GM12878 (cell line): Measurements from ENCODE around the gene UBTF. TPM values are rescaled to one million over a fixed set of nuclear protein-coding genes. Genes with fewer than 3 reads are reported as not detected.

Experiments used
- ATAC-seq: fragments of 200-7000 bp; cut with Tn5 transposase; 3 replicates; pipeline ENCODE4 v1.9.1; 2020; ENCODE audit warnings: mild to moderate bottlenecking, moderate library complexity
- BruUV-seq: library from RNA; stranded (reverse); fragments of 400-500 nt; replicated peaks from 2 replicates; lab custom pipeline; 2021; lab: Mats Ljungman, UMichigan
- CTCF ChIA-PET: fragments of 300-600 bp; sonication (Branson Sonifier 250); formaldehyde crosslinking; extraction: SDS; loops from one replicate; lab custom pipeline; 2021; ENCODE audit warnings: inconsistent platforms; lab: Yijun Ruan, JAX
- POLR2A ChIA-PET: fragments of 350-600 bp; formaldehyde crosslinking; extraction: SDS; loops from one replicate; lab custom pipeline; 2021; ENCODE audit warnings: inconsistent platforms; lab: Charles Lee
- RAD21 ChIA-PET: fragments of 300-600 bp; sonication (Branson Sonifier 250); formaldehyde crosslinking; loops from one replicate; lab custom pipeline; 2023; ENCODE audit warnings: antibody characterized with exemption; ENCODE audit not compliant: unreplicated experiment; lab: Charles Lee
- SMC1A ChIA-PET: fragments of 300-600 bp; sonication (Branson Sonifier 250); formaldehyde crosslinking; loops from one replicate; lab custom pipeline; 2023; ENCODE audit not compliant: unreplicated experiment, uncharacterized antibody; lab: Charles Lee
- DNase-seq: peaks from one replicate; pipeline ENCODE4 v3.0.0-alpha.2; 2011; ENCODE audit warnings: low read depth, low spot score
- FAIRE-seq: peaks from 3 replicates; lab custom pipeline; 2011; peaks lifted over from hg19 to GRCh38; lab: Jason Lieb, UNC
- H2AFZ ChIP-seq: 2 replicates; pipeline ENCODE4 v1.6.0; 2011; ENCODE audit warnings: low read depth, low read length, control low read depth; ENCODE audit not compliant: control insufficient read depth
- H3K27ac ChIP-seq: 2 replicates; pipeline ENCODE4 v1.5.1; 2011; ENCODE audit warnings: control low read depth; ENCODE audit not compliant: control insufficient read depth, insufficient read depth
- H3K27me3 ChIP-seq, 2 experiments: replicated peaks in 1 of 2; 2 replicates each; pipeline versions ENCODE4 v1.6.0 to v1.6.1; 2011; ENCODE audit warnings: low read length in 1 of 2; ENCODE audit not compliant: control insufficient read depth in 2 of 2, insufficient read depth in 2 of 2
- H3K36me3 ChIP-seq, 2 experiments: 2 replicates each; pipeline ENCODE4 v1.5.1; 2011; ENCODE audit warnings: low read length in 1 of 2; ENCODE audit not compliant: control insufficient read depth in 2 of 2, insufficient read depth in 2 of 2
- H3K4me1 ChIP-seq: 2 replicates; pipeline ENCODE4 v1.6.1; 2011; ENCODE audit warnings: mild to moderate bottlenecking, low read length, moderate library complexity, mixed read lengths; ENCODE audit not compliant: control insufficient read depth, insufficient read depth
- H3K4me2 ChIP-seq: 2 replicates; pipeline ENCODE4 v1.6.0; 2011; ENCODE audit warnings: control low read depth; ENCODE audit not compliant: control insufficient read depth, insufficient read depth
- H3K4me3 ChIP-seq: fragments of 200-600 bp; sonication (generic); 2 replicates; pipeline ENCODE4 v1.5.1; 2016
- H3K79me2 ChIP-seq: 2 replicates; pipeline ENCODE4 v1.6.0; 2011; ENCODE audit warnings: low read length; ENCODE audit not compliant: control insufficient read depth, insufficient read depth
- H3K9ac ChIP-seq: 2 replicates; pipeline ENCODE4 v1.8.0; 2011; ENCODE audit warnings: low read length, control low read depth, mixed read lengths; ENCODE audit not compliant: control insufficient read depth, insufficient read depth
- H3K9me3 ChIP-seq: replicated peaks from 3 replicates; pipeline ENCODE4 v1.5.1; 2011; ENCODE audit warnings: mild to moderate bottlenecking, low read length; ENCODE audit not compliant: control insufficient read depth, insufficient read depth
- H4K20me1 ChIP-seq: 2 replicates; pipeline ENCODE4 v1.6.0; 2011; ENCODE audit not compliant: control insufficient read depth, insufficient read depth
- ATF2 ChIP-seq: IDR thresholded peaks from 2 replicates; pipeline ENCODE4 v1.6.1; 2012; ENCODE audit warnings: low read length, inconsistent platforms
- BHLHE40 ChIP-seq, 2 experiments: fragments of 450-650 bp in 1 of 2; IDR thresholded peaks; 2 replicates each; pipeline ENCODE4 v1.6.1; 2011 to 2017; ENCODE audit warnings: low read depth in 2 of 2, borderline replicate concordance in 1 of 2, improper control_type of control experiment in 1 of 2, low read length in 1 of 2, mild to moderate bottlenecking in 1 of 2
- BRCA1 ChIP-seq: IDR thresholded peaks from 2 replicates; pipeline ENCODE4 v1.6.1; 2011; ENCODE audit warnings: low read depth, low read length, improper control_type of control experiment
- GABPA ChIP-seq: IDR thresholded peaks from 2 replicates; pipeline ENCODE4 v1.6.1; 2014; ENCODE audit warnings: antibody characterized with exemption, low read depth, mild to moderate bottlenecking, inconsistent platforms
- KDM1A ChIP-seq: fragments of 200-600 bp; sonication (generic); IDR thresholded peaks from 2 replicates; pipeline ENCODE4 v1.6.1; 2016; ENCODE audit warnings: borderline replicate concordance
- MTA3 ChIP-seq: IDR thresholded peaks from 2 replicates; pipeline ENCODE4 v1.6.1; 2012; ENCODE audit warnings: low read length, inconsistent platforms, borderline replicate concordance
- NFXL1 ChIP-seq: fragments of 450-650 bp; IDR thresholded peaks from 2 replicates; pipeline ENCODE4 v1.6.1; 2017; ENCODE audit warnings: antibody characterized with exemption, mild to moderate bottlenecking, borderline replicate concordance
- NFYB ChIP-seq: IDR thresholded peaks from 2 replicates; pipeline ENCODE4 v1.6.1; 2011; ENCODE audit warnings: low read depth, mild to moderate bottlenecking, low read length, improper control_type of control experiment, moderate library complexity; ENCODE audit not compliant: insufficient read depth
- NR2C2 ChIP-seq: IDR thresholded peaks from 2 replicates; pipeline ENCODE4 v1.6.1; 2011; ENCODE audit warnings: borderline replicate concordance, low read depth; ENCODE audit not compliant: control insufficient read depth, insufficient read length
- POLR2A ChIP-seq: IDR thresholded peaks from 2 replicates; pipeline ENCODE4 v1.6.1; 2011; ENCODE audit warnings: low read depth, mild to moderate bottlenecking, low read length
- SPI1 ChIP-seq: IDR thresholded peaks from 2 replicates; pipeline ENCODE4 v1.6.1; 2011; ENCODE audit warnings: low read depth, mild to moderate bottlenecking, low read length, moderate library complexity, borderline replicate concordance; ENCODE audit not compliant: insufficient read depth
- SREBF1 ChIP-seq: IDR thresholded peaks from 2 replicates; pipeline ENCODE4 v1.6.1; 2012; ENCODE audit warnings: mild to moderate bottlenecking, low read length
- SUZ12 ChIP-seq: fragments of 200-600 bp; sonication (generic); IDR thresholded peaks from one replicate; pipeline ENCODE4 v1.6.1; 2018; ENCODE audit warnings: antibody characterized with exemption, mild to moderate bottlenecking; ENCODE audit not compliant: unreplicated experiment
- ZZZ3 ChIP-seq: IDR thresholded peaks from 2 replicates; pipeline ENCODE4 v1.6.1; 2011; ENCODE audit warnings: low read depth; ENCODE audit not compliant: control insufficient read depth, insufficient read length
- WGBS: methylation state at CpG from one replicate; pipeline ENCODE4 v1.1.6; 2016; ENCODE audit warnings: low lambda C conversion rate; ENCODE audit not compliant: insufficient replicate concordance, insufficient coverage; ENCODE audit errors: missing lambda C conversion rate; 5-methylcytosine and 5-hydroxymethylcytosine counted together
- in situ Hi-C: fragments of 300-500 bp; cut with MboI; formaldehyde crosslinking; loops from 9 replicates; pipeline ENCODE4 v1.14.3; 2018; ENCODE audit warnings: mixed read lengths
- intact Hi-C: fragments of 100-400 bp; cut with micrococcal nuclease; formaldehyde crosslinking; loops from one replicate; pipeline ENCODE4 v1.14.2; 2022; ENCODE audit not compliant: unreplicated experiment
- polyA plus RNA-seq, 11 experiments: library from polyadenylated mRNA; depleted of rRNA in 4 of 11; unstranded in 6 of 11; stranded (reverse) in 5 of 11; fragments of >200 nt; fragmentation: Nextera tagmentation in 4 of 11; fragmentation: Illumina TruSeq in 1 of 11; extraction: Ambion mirVana in 4 of 11; extraction: Trizol in 1 of 11; gene quantifications; 1 replicate in 1 of 11; 2 replicates in 10 of 11; pipeline versions ENCODE4 v1.2.1 to v1.2.3, GENCODE V29; 2011 to 2016; ENCODE audit warnings: inconsistent platforms in 2 of 11, missing spikeins in 2 of 11, low read depth in 1 of 11
- total RNA-seq, 4 experiments: library from RNA; depleted of rRNA in 3 of 4; stranded (reverse); fragments of >200 nt in 3 of 4; fragmentation: Illumina TruSeq in 1 of 4; extraction: Trizol in 1 of 4; gene quantifications; 2 replicates each; pipeline versions ENCODE4 v1.2.1 to v1.2.3, GENCODE V29; 2013 to 2021
- TF ChIP-seq, protein P1 (sequence below): fragments of 450-650 bp; IDR thresholded peaks from 2 replicates; pipeline ENCODE4 v1.6.1; 2016; ENCODE audit warnings: mild to moderate bottlenecking, moderate library complexity, borderline replicate concordance
- TF ChIP-seq, protein P2 (sequence below): fragments of 450-650 bp; IDR thresholded peaks from 2 replicates; pipeline ENCODE4 v1.6.1; 2017; ENCODE audit warnings: borderline replicate concordance
- TF ChIP-seq, protein P3 (sequence below): IDR thresholded peaks from 2 replicates; pipeline ENCODE4 v1.6.1; 2012; ENCODE audit warnings: low read depth, low read length, improper control_type of control experiment

Gene UBTF
- total and polyA plus RNA-seq, 10 of the 15 experiments (the other 5 are each of a cell fraction or from before 2014, with no cell fraction given) = 2.2 to 124 (median 79.6) TPM

DNA sequence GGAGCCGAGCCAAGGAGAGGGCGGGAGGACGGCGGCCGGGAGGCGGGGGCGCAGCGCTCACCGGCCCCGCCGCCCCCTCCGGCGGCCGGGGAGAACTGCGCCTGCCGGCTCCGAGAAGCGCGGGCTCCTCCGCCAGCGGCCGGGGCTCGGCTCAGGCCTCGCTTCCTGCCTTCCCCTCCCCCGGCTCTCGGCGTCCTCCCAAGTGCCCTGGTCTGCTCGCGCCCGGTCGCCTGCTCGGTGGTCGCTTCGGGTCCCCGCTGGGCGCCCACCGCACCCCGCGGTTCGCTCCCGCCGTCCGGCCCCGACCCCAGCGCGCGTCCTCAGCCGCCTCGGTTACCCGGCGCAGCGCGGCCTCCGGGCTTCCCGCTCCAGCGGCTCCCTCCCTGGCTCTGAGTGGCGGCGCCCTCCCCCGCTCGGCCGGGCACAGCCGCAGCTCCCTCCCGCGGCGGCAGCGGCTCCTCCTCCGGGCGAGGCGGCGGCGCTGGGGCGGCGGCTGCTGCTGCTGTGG, 313 bp downstream of the UBTF start:
- BruUV-seq = no TSS peak
- Histone ChIP-seq H2AFZ (no peak overlapping the region), H4K20me1 (no peaks in the 10 kb centered on the region), H3K79me2 (peaks cover 71% of the 10 kb centered on the region), H3K9ac (peak overlapping the region; percentile 74), H3K4me3 (peak overlapping the region; percentile 85), H3K4me1 (peaks cover 20% of the 10 kb centered on the region), H3K36me3 (peaks cover 21 to 22% of the 10 kb centered on the region in 2 experiments), H3K4me2 (no peak overlapping the region), H3K27me3 (no peaks in the 10 kb centered on the region), H3K9me3 (no peaks in the 10 kb centered on the region), H3K27ac (peak overlapping the region; percentile 91)
- intact Hi-C loops = loop anchor here (2.0 to 10.0 kb wide), 2 partner anchors 130 to 286 kb away; partner anchors contain the start of gene GPATCH8
- CTCF ChIA-PET = interaction anchor here (0.7 to 1.0 kb wide), 2 partner anchors 9 to 127 kb away, joined by 3 to 4 read pairs; no protein-coding TSS in a partner anchor
- DNase-seq (no peak), ATAC-seq (peak; percentile 39), FAIRE-seq (no peak)
- in situ Hi-C loops = loop anchor here (25.0 kb wide), 1 partner anchor 293 kb away; the partner anchor contains the start of gene GPATCH8
- RAD21 ChIA-PET = interaction anchor here (0.6 to 2.4 kb wide), 4 partner anchors 9 to 489 kb away, joined by 3 to 14 read pairs (median 6); partner anchors contain the start of gene DBF4B
- SMC1A ChIA-PET = no interaction called here
- POLR2A ChIA-PET = interaction anchor here (0.6 to 1.9 kb wide), 5 partner anchors 9 to 812 kb away, joined by 3 to 6 read pairs (median 3); partner anchors contain the start of genes GRN and TMUB2
- 1% methylated on average over 32 of the region's 73 CpGs for WGBS
- TF ChIP-seq NFYB (no peak), KDM1A (no peak), ATF2 (no peak), NFXL1 (no peak; the same call in 1 of the 2 replicates), NR2C2 (no peak), SPI1 (0 out of 2 replicates have a peak, but pooled peaks have one; percentile 10), BHLHE40 (IDR thresholded peaks at IDR 0.05; ENCODE audit: borderline replicate concordance in 1 of 2, low read depth in 2 of 2, low read length in 1 of 2) (peak in 1 of 2 experiments; percentile 32; a peak in 1 of 4 replicates), ZZZ3 (no peak), GABPA (no peak), MTA3 (no peak), SREBF1 (no peak), SUZ12 (no peak), POLR2A (peak; percentile 80), BRCA1 (no peak)
- TF ChIP-seq, protein P1, sequence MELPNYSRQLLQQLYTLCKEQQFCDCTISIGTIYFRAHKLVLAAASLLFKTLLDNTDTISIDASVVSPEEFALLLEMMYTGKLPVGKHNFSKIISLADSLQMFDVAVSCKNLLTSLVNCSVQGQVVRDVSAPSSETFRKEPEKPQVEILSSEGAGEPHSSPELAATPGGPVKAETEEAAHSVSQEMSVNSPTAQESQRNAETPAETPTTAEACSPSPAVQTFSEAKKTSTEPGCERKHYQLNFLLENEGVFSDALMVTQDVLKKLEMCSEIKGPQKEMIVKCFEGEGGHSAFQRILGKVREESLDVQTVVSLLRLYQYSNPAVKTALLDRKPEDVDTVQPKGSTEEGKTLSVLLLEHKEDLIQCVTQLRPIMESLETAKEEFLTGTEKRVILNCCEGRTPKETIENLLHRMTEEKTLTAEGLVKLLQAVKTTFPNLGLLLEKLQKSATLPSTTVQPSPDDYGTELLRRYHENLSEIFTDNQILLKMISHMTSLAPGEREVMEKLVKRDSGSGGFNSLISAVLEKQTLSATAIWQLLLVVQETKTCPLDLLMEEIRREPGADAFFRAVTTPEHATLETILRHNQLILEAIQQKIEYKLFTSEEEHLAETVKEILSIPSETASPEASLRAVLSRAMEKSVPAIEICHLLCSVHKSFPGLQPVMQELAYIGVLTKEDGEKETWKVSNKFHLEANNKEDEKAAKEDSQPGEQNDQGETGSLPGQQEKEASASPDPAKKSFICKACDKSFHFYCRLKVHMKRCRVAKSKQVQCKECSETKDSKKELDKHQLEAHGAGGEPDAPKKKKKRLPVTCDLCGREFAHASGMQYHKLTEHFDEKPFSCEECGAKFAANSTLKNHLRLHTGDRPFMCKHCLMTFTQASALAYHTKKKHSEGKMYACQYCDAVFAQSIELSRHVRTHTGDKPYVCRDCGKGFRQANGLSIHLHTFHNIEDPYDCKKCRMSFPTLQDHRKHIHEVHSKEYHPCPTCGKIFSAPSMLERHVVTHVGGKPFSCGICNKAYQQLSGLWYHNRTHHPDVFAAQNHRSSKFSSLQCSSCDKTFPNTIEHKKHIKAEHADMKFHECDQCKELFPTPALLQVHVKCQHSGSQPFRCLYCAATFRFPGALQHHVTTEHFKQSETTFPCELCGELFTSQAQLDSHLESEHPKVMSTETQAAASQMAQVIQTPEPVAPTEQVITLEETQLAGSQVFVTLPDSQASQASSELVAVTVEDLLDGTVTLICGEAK = no peak
- TF ChIP-seq, protein P2, sequence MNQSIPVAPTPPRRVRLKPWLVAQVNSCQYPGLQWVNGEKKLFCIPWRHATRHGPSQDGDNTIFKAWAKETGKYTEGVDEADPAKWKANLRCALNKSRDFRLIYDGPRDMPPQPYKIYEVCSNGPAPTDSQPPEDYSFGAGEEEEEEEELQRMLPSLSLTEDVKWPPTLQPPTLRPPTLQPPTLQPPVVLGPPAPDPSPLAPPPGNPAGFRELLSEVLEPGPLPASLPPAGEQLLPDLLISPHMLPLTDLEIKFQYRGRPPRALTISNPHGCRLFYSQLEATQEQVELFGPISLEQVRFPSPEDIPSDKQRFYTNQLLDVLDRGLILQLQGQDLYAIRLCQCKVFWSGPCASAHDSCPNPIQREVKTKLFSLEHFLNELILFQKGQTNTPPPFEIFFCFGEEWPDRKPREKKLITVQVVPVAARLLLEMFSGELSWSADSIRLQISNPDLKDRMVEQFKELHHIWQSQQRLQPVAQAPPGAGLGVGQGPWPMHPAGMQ = no peak
- TF ChIP-seq, protein P3, sequence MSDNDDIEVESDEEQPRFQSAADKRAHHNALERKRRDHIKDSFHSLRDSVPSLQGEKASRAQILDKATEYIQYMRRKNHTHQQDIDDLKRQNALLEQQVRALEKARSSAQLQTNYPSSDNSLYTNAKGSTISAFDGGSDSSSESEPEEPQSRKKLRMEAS = no peak
